GM21737 (cell line): ENCODE data around the gene CAND1.

Source experiments
- ATAC-seq: cut with Tn5 transposase; IDR thresholded peaks from one replicate; pipeline ENCODE4 v1.9.1; 2021; ENCODE audit warnings: mild to moderate bottlenecking, moderate library complexity; ENCODE audit not compliant: unreplicated experiment

Gene CAND1

GRCh38 chr12:67280088-67280487 is 10.9 kb downstream of the CAND1 start:
- no peak for ATAC-seq

- ATAC-seq, result no peak
Observed at GRCh38 chr12:67280572-67280971, 11.4 kb downstream of the CAND1 start.

GRCh38 chr12:67284561-67284960 is 15.4 kb downstream of the CAND1 start:
- no peak for ATAC-seq

- no peak for ATAC-seq
Observed at GRCh38 chr12:67286257-67286656, 17.1 kb downstream of the CAND1 start.

GRCh38 chr12:67287311-67287710 is 18.2 kb downstream of the CAND1 start:
- ATAC-seq, result no peak

- ATAC-seq, result no peak
Observed at GRCh38 chr12:67288561-67288960, 19.4 kb downstream of the CAND1 start.

GRCh38 chr12:67290378-67290777 is 21.2 kb downstream of the CAND1 start:
- ATAC-seq, result no peak

- ATAC-seq, result no peak
Observed at GRCh38 chr12:67299526-67299925, 30.4 kb downstream of the CAND1 start.

GRCh38 chr12:67299926-67300325 is 30.8 kb downstream of the CAND1 start:
- ATAC-seq, result no peak

GRCh38 chr12:67302162-67302561 is 33.0 kb downstream of the CAND1 start:
- no peak for ATAC-seq

GRCh38 chr12:67305544-67305943 is 36.4 kb downstream of the CAND1 start:
- no peak for ATAC-seq

GRCh38 chr12:67306712-67307111 is 37.6 kb downstream of the CAND1 start:
- ATAC-seq, result no peak

GRCh38 chr12:67315661-67316060 is 46.5 kb downstream of the CAND1 start:
- ATAC-seq, result no peak

- ATAC-seq, result no peak
Observed at GRCh38 chr12:67318786-67319185, 49.6 kb downstream of the CAND1 start.

GRCh38 chr12:67319936-67320335 is 50.8 kb downstream of the CAND1 start:
- ATAC-seq, result no peak

- ATAC-seq, result no peak
Observed at GRCh38 chr12:67320614-67321295, 51.6 kb downstream of the CAND1 start.

GRCh38 chr12:67322580-67322979 is 53.4 kb downstream of the CAND1 start:
- no peak for ATAC-seq

- no peak for ATAC-seq
Observed at GRCh38 chr12:67323007-67323406, 53.8 kb downstream of the CAND1 start.

- ATAC-seq, result no peak
Observed at GRCh38 chr12:67326637-67327036, 57.5 kb downstream of the CAND1 start.

- no peak for ATAC-seq
Observed at GRCh38 chr12:67327466-67327865, 58.3 kb downstream of the CAND1 start.

- no peak for ATAC-seq
Observed at GRCh38 chr12:67331123-67331522, 62.0 kb downstream of the CAND1 start.

GRCh38 chr12:67331828-67332227 is 62.7 kb downstream of the CAND1 start:
- no peak for ATAC-seq

GRCh38 chr12:67333649-67334048 is 64.5 kb downstream of the CAND1 start:
- ATAC-seq, result no peak
